GM18502 (cell line): ENCODE data around the gene PPP1R27.

Source experiments
- ATAC-seq: cut with Tn5 transposase; IDR thresholded peaks from one replicate; pipeline ENCODE4 v1.9.1; 2021; ENCODE audit warnings: mild to moderate bottlenecking; ENCODE audit not compliant: unreplicated experiment, poor library complexity

Gene PPP1R27

GRCh38 chr17:81808778-81809555 lies 25.9 kb downstream of the PPP1R27 start:
- no peak for ATAC-seq

- no peak for ATAC-seq
Observed at GRCh38 chr17:81807839-81808238, 27.0 kb downstream of the PPP1R27 start.

DNA sequence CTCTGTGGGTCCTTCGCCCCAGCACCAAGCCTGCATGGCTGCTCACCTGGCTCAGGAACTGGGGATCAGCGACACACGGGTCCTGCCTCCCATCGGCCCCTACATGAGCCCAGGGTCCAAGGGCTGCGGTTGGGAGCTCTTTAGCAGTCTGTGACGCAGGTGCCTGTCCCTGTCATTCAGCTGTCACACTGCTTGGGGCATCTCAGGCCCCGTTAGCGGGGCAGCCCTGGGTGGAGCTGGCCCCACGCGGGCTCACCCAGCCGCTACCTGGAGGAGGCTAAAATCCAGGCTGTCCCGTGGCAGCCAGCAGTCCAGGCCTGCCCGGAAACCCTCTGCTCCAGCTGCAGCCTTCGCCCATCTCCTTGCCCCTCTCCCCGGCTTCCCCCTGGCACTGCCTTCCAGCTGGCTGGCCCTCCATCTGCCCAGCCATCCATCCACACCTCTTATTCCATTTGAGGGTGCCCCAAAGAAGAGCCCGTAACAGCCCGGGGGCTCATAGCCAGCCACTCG lies 27.6 kb downstream of the PPP1R27 start:
- ATAC-seq, result no peak

- no peak for ATAC-seq
Observed at GRCh38 chr17:81806461-81807209, 28.2 kb downstream of the PPP1R27 start.

DNA sequence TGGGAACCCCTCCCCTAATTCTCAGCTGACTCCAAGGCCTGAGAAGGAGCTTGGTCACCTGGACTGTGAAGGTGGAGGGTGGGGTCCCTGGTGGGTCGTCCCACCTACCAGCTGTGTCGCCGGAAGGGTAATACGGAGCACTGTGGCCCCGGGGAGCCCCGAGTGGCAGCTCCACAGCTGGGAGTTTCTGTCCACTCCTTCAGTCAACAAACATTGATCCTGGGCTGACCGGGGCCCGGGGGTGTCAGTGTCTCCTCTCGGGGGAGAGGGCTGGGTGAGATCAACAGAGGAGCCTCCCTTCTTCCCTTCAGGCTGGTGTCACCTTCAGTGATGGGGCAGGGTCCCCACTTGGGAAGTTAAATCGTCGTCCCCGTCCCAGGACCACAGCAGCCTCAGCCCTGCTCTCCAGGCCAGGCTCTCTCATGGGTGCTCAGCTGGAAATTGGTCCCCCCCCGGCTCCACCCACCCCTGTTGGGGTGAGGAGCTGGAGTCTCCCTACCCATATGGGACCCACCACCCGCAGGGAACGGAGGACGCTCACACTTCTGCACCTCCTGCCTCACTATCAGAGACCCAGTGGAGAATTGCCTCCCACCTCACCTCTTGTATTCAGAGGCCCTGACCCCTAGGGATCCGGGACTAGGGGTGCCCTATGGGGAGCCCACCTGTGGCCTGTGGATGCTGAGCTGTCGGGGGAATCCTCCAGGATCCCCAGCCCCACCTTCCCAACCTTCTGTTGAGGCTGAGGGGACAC lies 29.0 kb downstream of the PPP1R27 start:
- ATAC-seq, result no peak

- ATAC-seq, result no peak
Observed at GRCh38 chr17:81804559-81805399, 30.1 kb downstream of the PPP1R27 start.

GRCh38 chr17:81803728-81804558 lies 30.9 kb downstream of the PPP1R27 start, which contains the start of gene GCGR:
Gene GCGR, plus strand, starts transcription at chr17:81804150. Its CDS starts 4,869 bp downstream, at chr17:81809019.
- no peak for ATAC-seq

GRCh38 chr17:81802856-81803643 lies 31.8 kb downstream of the PPP1R27 start:
- no peak for ATAC-seq

- no peak for ATAC-seq
Observed at GRCh38 chr17:81802048-81802758, 32.6 kb downstream of the PPP1R27 start.

DNA sequence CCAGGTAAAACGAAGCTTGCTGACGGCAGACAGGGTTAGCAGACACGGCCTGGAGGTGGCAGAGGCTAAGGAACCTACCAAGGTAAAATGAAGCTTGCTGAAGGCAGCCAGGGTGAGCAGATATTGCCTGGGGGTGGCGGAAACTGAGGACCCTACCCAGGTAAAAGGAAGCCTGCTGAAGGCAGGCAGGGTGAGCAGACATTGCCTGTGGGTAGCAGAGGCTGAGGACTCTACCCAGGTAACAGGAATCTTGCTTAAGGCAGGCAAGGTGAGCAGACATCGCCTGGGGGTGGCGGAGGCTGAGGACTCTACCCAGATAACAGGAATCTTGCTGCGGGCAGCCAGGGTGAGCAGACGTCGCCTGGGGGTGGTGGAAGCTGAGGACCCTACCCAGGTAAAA lies 33.5 kb downstream of the PPP1R27 start:
- ATAC-seq, result no peak

GRCh38 chr17:81794509-81794908 lies 40.3 kb downstream of the PPP1R27 start:
- ATAC-seq, result no peak

- no peak for ATAC-seq
Observed at GRCh38 chr17:81794074-81794476, 40.8 kb downstream of the PPP1R27 start.

DNA sequence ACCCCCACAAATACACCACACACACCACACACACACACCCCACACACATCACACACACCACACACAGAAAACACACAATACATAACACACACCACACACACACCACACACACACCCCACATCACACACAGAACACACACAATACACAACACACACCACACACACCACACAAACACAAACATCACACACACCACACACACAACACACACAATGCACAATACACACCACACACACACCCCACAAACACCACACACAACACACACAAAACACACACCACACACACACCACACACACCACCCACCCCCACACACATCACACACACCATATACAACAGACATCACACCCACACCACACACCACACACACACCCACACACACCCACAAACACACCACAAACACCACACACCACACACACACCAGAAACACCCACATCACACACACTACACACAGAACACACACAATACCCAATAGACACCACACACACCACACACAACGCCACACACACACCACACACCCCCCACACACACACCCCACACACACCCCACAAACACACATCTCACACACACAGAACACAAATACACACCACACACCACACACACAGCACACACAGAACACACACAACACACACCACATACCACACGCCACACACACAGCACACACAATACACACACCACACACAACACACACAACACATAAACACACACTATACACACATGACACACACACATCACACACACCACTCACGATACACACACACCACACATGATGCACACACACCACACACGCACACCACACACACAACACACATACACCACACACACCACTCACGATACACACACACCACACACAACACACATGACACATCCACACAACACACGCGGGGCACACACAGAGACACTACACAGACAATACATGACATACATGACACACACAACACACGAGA lies 41.9 kb downstream of the PPP1R27 start:
- ATAC-seq, result no peak
